Transverse colon (tissue), 4 donors: ENCODE measurements around the gene DNAJA3. TPM values are rescaled to one million over a fixed set of nuclear protein-coding genes. Genes with fewer than 3 reads are reported as not detected.

Experiments used
- DNase-seq: peaks from one replicate; pipeline ENCODE4 v3.0.0-alpha.2; 2019
- H3K27ac ChIP-seq, 4 donors: fragments of 200-600 bp; sonication (generic); 2 replicates each; pipeline ENCODE4 v1.5.1; 2016 to 2018; ENCODE audit warnings: inconsistent platforms in 4 of 4
- H3K27me3 ChIP-seq: fragments of 200-600 bp; sonication (generic); 2 replicates; pipeline ENCODE4 v1.5.1; 2017; ENCODE audit warnings: inconsistent platforms
- H3K36me3 ChIP-seq, 4 donors: fragments of 200-600 bp; sonication (generic); 2 replicates each; pipeline ENCODE4 v1.5.1; 2017 to 2019; ENCODE audit warnings: inconsistent platforms in 4 of 4
- H3K4me1 ChIP-seq, 4 donors: fragments of 200-600 bp; sonication (generic); 2 replicates each; pipeline ENCODE4 v1.5.1; 2017 to 2020; ENCODE audit warnings: inconsistent platforms in 4 of 4
- H3K4me3 ChIP-seq, 4 donors: fragments of 200-600 bp; sonication (generic); 1 replicate in 1 of 4; 2 replicates in 3 of 4; pipeline versions ENCODE4 v1.5.1 to v1.6.1; 2017 to 2019; ENCODE audit warnings: inconsistent platforms in 4 of 4
- H3K9me3 ChIP-seq, 2 donors: fragments of 200-600 bp; sonication (generic); 2 replicates each; pipeline ENCODE4 v1.5.1; 2017 to 2019; ENCODE audit warnings: inconsistent platforms in 2 of 2
- EP300 ChIP-seq: sonication (generic); formaldehyde crosslinking; IDR thresholded peaks from one replicate; pipeline ENCODE4 v1.6.1; 2017; ENCODE audit warnings: antibody characterized with exemption, low read depth
- POLR2A ChIP-seq: fragments of 450-650 bp; IDR thresholded peaks from one replicate; pipeline ENCODE4 v1.6.1; 2016; ENCODE audit warnings: antibody characterized with exemption, mild to moderate bottlenecking, moderate library complexity
- POLR2AphosphoS5 ChIP-seq, 3 donors: sonication (generic); formaldehyde crosslinking; IDR thresholded peaks; one replicate each; pipeline ENCODE4 v1.6.1; 2016; ENCODE audit warnings: antibody characterized with exemption in 3 of 3
- WGBS, 2 donors: methylation state at CpG; one replicate each; pipeline ENCODE4 v1.1.5; 2018; ENCODE audit warnings: low coverage in 1 of 2; 5-methylcytosine and 5-hydroxymethylcytosine counted together
- in situ Hi-C, 4 donors: fragments of 200-750 bp; cut with MboI; loops; one replicate each; pipeline versions ENCODE4 v1.15.0 to v1.15.1; 2017; ENCODE audit warnings: low sequenced_read_pairs in 3 of 4, low pct_ligation_motif_present in 1 of 4, low pct_unique_long_range_greater_than_20kb in 1 of 4
- intact Hi-C: fragments of 100-400 bp; cut with DNase I; formaldehyde crosslinking; loops from one replicate; pipeline ENCODE4 v1.15.1; 2023; ENCODE audit warnings: low total_unique reads
- total RNA-seq, 4 donors: library from RNA; depleted of rRNA; stranded (reverse); fragments of >200 nt; gene quantifications; one replicate each; pipeline ENCODE4 v1.1.0, GENCODE V29; 2016
- TF ChIP-seq, protein P1 (sequence below), 5 experiments: fragments of 200-600 bp in 3 of 5; fragments of 450-650 bp in 2 of 5; sonication (generic) in 3 of 5; IDR thresholded peaks; 1 replicate in 2 of 5; 2 replicates in 3 of 5; pipeline ENCODE4 v1.5.1; 2016 to 2017; ENCODE audit warnings: antibody characterized with exemption in 5 of 5, inconsistent platforms in 3 of 5, mild to moderate bottlenecking in 2 of 5, moderate library complexity in 1 of 5

Gene DNAJA3
- total RNA-seq, 4 donors from 2014 or later: 49.0 to 126 (median 75.5) TPM

DNA sequence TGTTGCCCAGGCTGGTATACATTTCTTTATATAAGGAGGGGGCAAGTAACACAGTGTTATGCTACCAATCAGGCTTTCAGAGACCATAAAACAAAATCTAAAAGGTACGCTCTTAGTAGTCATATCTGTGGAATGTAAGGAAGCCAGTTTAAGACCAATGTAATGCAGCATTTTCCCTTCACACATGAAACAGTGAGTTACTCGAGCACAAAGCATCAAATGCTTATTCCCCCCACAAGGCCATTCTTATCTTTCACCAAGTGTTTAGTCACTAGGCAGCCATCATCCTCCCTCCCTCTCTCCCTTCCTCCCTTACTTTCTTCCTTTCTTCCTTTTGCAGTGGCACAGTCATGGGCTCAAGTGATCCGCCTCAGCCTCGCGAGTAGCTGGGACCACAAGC, 63.4 kb downstream of the DNAJA3 start:
- Histone ChIP-seq H3K27me3 (no peaks in the 10 kb centered on the region), H3K4me3 (no peak overlapping the region), H3K9me3 (no peaks in the 10 kb centered on the region), H3K36me3 (peaks cover 0 to 15% (median 0%) of the 10 kb centered on the region in 4 donors), H3K27ac (peak overlapping the region in 3 of 4 donors; percentile 41 to 49 (median 44)), H3K4me1 (peaks cover 0 to 9% (median 0%) of the 10 kb centered on the region in 4 donors)
- in situ Hi-C loops (no loop called here), intact Hi-C loops (no loop called here)
- TF ChIP-seq POLR2AphosphoS5 (IDR thresholded peaks at IDR 0.05) (no peak), EP300 (no peak), POLR2A (no peak)
- TF ChIP-seq, protein P1, sequence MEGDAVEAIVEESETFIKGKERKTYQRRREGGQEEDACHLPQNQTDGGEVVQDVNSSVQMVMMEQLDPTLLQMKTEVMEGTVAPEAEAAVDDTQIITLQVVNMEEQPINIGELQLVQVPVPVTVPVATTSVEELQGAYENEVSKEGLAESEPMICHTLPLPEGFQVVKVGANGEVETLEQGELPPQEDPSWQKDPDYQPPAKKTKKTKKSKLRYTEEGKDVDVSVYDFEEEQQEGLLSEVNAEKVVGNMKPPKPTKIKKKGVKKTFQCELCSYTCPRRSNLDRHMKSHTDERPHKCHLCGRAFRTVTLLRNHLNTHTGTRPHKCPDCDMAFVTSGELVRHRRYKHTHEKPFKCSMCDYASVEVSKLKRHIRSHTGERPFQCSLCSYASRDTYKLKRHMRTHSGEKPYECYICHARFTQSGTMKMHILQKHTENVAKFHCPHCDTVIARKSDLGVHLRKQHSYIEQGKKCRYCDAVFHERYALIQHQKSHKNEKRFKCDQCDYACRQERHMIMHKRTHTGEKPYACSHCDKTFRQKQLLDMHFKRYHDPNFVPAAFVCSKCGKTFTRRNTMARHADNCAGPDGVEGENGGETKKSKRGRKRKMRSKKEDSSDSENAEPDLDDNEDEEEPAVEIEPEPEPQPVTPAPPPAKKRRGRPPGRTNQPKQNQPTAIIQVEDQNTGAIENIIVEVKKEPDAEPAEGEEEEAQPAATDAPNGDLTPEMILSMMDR (IDR thresholded peaks at IDR 0.05): no peak
- WGBS, 2 donors: 93 to 98% methylated on average over 5 of the region's 5 CpGs
- DNase-seq: no peak

DNA sequence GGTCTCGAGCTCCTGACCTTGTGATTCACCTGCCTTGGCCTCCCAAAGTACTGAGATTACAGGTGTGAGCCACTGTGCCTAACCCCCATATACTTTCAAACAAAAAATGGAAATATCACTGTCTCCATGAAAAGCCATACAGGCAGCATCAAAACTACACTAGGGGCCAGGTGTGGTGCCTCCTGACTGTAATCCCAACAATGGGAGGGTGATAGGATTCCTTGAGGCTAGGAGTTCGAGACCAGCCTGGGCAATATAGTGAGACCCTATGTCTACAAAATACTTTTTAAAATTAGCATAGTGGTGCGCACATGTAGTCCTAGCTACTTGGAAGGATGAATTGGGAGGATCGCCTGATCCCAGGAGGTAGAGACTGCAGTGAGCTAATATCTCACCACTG, 66.2 kb downstream of the DNAJA3 start:
- TF ChIP-seq EP300: no peak
- no peak for TF ChIP-seq POLR2AphosphoS5 (IDR thresholded peaks at IDR 0.05)
- TF ChIP-seq, protein P1 (IDR thresholded peaks at IDR 0.05): no peak
- TF ChIP-seq POLR2A: no peak
- intact Hi-C loops: no loop called here
- H3K4me1 ChIP-seq: peaks cover 0 to 7% (median 0%) of the 10 kb centered on the region in 4 donors
- no peaks in the 10 kb centered on the region for H3K27me3 ChIP-seq
- no peak overlapping the region for H3K27ac ChIP-seq
- in situ Hi-C loops: no loop called here
- no peak overlapping the region for H3K4me3 ChIP-seq
- 98 to 100% methylated on average over 2 to 4 of the region's 4 CpGs for WGBS, 2 donors
- DNase-seq: no peak
- H3K36me3 ChIP-seq: no peaks in the 10 kb centered on the region
- no peaks in the 10 kb centered on the region for H3K9me3 ChIP-seq

DNA sequence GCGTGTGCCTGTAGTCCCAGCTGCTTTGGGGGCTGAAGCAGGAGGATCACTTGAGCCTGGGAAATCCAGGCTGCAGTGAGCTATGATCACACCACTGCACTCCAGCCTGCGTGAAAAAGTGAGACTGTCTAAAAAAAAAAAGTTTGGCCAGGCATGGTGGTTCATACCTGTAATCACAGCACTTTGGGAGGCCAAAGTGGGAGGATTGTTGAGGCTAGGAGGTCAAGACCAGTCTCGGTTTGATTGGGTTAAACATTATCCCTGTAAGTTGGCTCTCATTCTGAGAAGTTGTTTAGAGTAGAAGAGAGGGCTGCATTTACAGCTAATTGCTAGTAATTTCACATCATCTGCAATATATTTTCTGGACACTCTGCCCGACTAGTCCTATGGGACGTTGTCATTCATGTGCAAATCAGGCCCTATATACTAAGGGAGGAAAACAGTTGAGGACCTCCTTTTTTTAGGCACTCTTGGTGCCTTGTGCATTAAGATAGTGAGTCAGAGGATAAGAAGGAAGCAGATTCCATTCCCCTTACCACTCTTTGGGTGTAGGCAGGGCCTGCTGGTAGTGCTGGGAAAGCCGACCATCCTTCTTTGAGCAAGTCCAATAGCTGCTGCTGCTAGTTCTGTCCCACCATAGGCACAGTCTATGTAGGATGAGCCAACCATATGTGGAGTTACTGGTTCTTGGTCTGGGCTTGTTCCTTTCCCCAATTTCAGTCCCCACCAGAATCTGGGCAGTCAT, 69.2 kb downstream of the DNAJA3 start:
- in situ Hi-C loops (no loop called here), intact Hi-C loops (no loop called here)
- WGBS, 2 donors: 79 to 85% methylated on average over 4 to 6 of the region's 6 CpGs

DNA sequence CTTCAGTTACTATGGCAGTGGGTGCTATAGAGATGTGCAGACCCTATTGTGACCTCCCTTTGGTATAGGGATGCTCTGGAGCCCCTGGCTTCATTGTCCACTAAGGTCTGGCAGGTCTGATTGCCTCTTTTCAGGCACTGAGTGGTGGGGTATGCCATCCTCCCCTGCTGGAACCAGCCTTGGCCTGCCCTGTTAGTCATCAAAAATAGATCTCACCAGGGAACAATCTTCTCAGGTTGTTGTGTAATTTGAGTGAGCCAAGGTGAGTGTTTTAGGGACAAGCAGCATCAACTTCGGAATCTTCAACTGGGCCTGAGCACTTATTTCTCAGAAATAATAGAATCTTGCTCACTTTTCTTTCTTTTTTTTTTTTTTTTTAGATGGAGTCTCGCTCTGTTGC, 70.1 kb downstream of the DNAJA3 start:
- peaks cover 8 to 16% (median 10%) of the 10 kb centered on the region in 4 donors for H3K4me1 ChIP-seq
- no peak for DNase-seq

More for the DNA sequence above, 69.2 kb downstream of the DNAJA3 start:
- Histone ChIP-seq H3K4me1 (peaks cover 0 to 8% (median 2%) of the 10 kb centered on the region in 4 donors), H3K36me3 (peaks cover 0 to 3% (median 0%) of the 10 kb centered on the region in 4 donors), H3K27ac (no peak overlapping the region), H3K9me3 (no peaks in the 10 kb centered on the region), H3K27me3 (no peaks in the 10 kb centered on the region), H3K4me3 (no peak overlapping the region)
- TF ChIP-seq EP300 (no peak), POLR2AphosphoS5 (IDR thresholded peaks at IDR 0.05) (no peak), POLR2A (no peak)
- TF ChIP-seq, protein P1 (IDR thresholded peaks at IDR 0.05): no peak
- no peak for DNase-seq

More for the DNA sequence above, 70.1 kb downstream of the DNAJA3 start:
- in situ Hi-C loops (no loop called here), intact Hi-C loops (no loop called here)
- H3K27me3 ChIP-seq: no peaks in the 10 kb centered on the region
- TF ChIP-seq EP300 (no peak), POLR2AphosphoS5 (IDR thresholded peaks at IDR 0.05) (no peak)
- TF ChIP-seq, protein P1 (IDR thresholded peaks at IDR 0.05): no peak
- H3K27ac ChIP-seq: no peak overlapping the region
- H3K36me3 ChIP-seq: peaks cover 0 to 3% (median 0%) of the 10 kb centered on the region in 4 donors
- 93 to 100% methylated on average over 2 of the region's 2 CpGs for WGBS, 2 donors
- H3K4me3 ChIP-seq: no peak overlapping the region
- H3K9me3 ChIP-seq: no peaks in the 10 kb centered on the region
